OCI-LY7 (cell line): ENCODE measurements around the gene MRPL20. TPM values are rescaled to one million over a fixed set of nuclear protein-coding genes. Genes with fewer than 3 reads are reported as not detected.

ENCODE experiments used
- BruUV-seq: library from RNA; stranded (reverse); fragments of 400-500 nt; replicated peaks from 2 replicates; lab custom pipeline; 2021; lab: Mats Ljungman, UMichigan
- CTCF ChIA-PET: fragments of 300-600 bp; sonication (Branson Sonifier 250); formaldehyde crosslinking; loops from one replicate; lab custom pipeline; 2022; ENCODE audit warnings: antibody characterized with exemption; ENCODE audit not compliant: unreplicated experiment; lab: Charles Lee
- POLR2A ChIA-PET: fragments of 300-600 bp; sonication (Branson Sonifier 250); formaldehyde crosslinking; loops from one replicate; lab custom pipeline; 2022; ENCODE audit warnings: antibody characterized with exemption; lab: Charles Lee
- DNase-seq: peaks from one replicate; pipeline ENCODE4 v3.0.0-alpha.2; 2015; ENCODE audit warnings: low spot score
- H2AFZ ChIP-seq: fragments of 200-600 bp; sonication (generic), shearing (Covaris generic); 2 replicates; pipeline ENCODE4 v1.6.1; 2014; ENCODE audit warnings: mild to moderate bottlenecking, antibody characterized with exemption, low read length, moderate library complexity
- H3K27ac ChIP-seq: fragments of 200-600 bp; sonication (generic); 2 replicates; pipeline ENCODE4 v1.5.1; 2014; ENCODE audit warnings: mixed run types, low read depth, mild to moderate bottlenecking, moderate library complexity, low read length, inconsistent platforms; ENCODE audit not compliant: poor library complexity, severe bottlenecking
- H3K36me3 ChIP-seq: fragments of 200-600 bp; sonication (generic); 2 replicates; pipeline ENCODE4 v1.6.1; 2014; ENCODE audit warnings: mild to moderate bottlenecking, antibody characterized with exemption, low read length, moderate library complexity, mixed read lengths; ENCODE audit not compliant: insufficient read depth
- H3K4me1 ChIP-seq: fragments of 200-600 bp; sonication (generic); 2 replicates; pipeline ENCODE4 v1.5.1; 2014; ENCODE audit warnings: mild to moderate bottlenecking, low read length; ENCODE audit not compliant: insufficient read depth, poor library complexity, severe bottlenecking
- H3K4me2 ChIP-seq: fragments of 200-600 bp; sonication (generic); 2 replicates; pipeline ENCODE4 v1.6.1; 2014; ENCODE audit warnings: mild to moderate bottlenecking, low read length
- H3K4me3 ChIP-seq: fragments of 200-600 bp; sonication (generic); 2 replicates; pipeline ENCODE4 v1.5.1; 2014; ENCODE audit warnings: mild to moderate bottlenecking, low read depth, low read length; ENCODE audit not compliant: poor library complexity, severe bottlenecking
- H3K79me2 ChIP-seq: fragments of 200-600 bp; sonication (generic); 2 replicates; pipeline ENCODE4 v1.6.1; 2016; ENCODE audit warnings: low read depth, mild to moderate bottlenecking, low read length, moderate library complexity, mixed read lengths; ENCODE audit not compliant: insufficient read depth
- H3K9me2 ChIP-seq: fragments of 200-600 bp; sonication (generic); 2 replicates; pipeline ENCODE4 v1.6.1; 2016; ENCODE audit warnings: mild to moderate bottlenecking, low read length, mixed read lengths; ENCODE audit not compliant: insufficient read depth
- H3K9me3 ChIP-seq: fragments of 200-600 bp; sonication (generic); 2 replicates; pipeline ENCODE4 v1.6.1; 2014; ENCODE audit warnings: mild to moderate bottlenecking, mixed run types, low read length, mixed read lengths
- H4K20me1 ChIP-seq: fragments of 200-600 bp; sonication (generic); 2 replicates; pipeline ENCODE4 v1.6.1; 2014; ENCODE audit warnings: mild to moderate bottlenecking, antibody characterized with exemption, low read length, moderate library complexity, mixed read lengths; ENCODE audit not compliant: insufficient read depth
- CTCF ChIP-seq: fragments of 200-600 bp; sonication (generic); conservative IDR thresholded peaks from 2 replicates; pipeline ENCODE4 v1.5.1; 2014; ENCODE audit warnings: mild to moderate bottlenecking, antibody characterized with exemption, low read length, moderate library complexity, mixed read lengths
- EZH2phosphoT487 ChIP-seq: fragments of 200-600 bp; sonication (generic); IDR thresholded peaks from 2 replicates; pipeline ENCODE4 v1.6.1; 2018; ENCODE audit warnings: low read depth, borderline replicate concordance, mild to moderate bottlenecking, mixed run types, antibody characterized with exemption, low read length, moderate library complexity, mixed read lengths
- intact Hi-C: fragments of 100-400 bp; cut with micrococcal nuclease; formaldehyde crosslinking; loops from one replicate; pipeline ENCODE4 v1.10.0; 2022; ENCODE audit not compliant: unreplicated experiment
- total RNA-seq, 2 experiments: library from RNA; depleted of rRNA in 1 of 2; stranded (reverse); fragments of >200 nt in 1 of 2; shearing (Covaris generic) in 1 of 2; gene quantifications; 2 replicates each; pipeline ENCODE4 v1.2.3, GENCODE V29; 2014 to 2022

MRPL20 gene
- total RNA-seq, 2 experiments from 2014 or later = 143 to 165 TPM

DNA sequence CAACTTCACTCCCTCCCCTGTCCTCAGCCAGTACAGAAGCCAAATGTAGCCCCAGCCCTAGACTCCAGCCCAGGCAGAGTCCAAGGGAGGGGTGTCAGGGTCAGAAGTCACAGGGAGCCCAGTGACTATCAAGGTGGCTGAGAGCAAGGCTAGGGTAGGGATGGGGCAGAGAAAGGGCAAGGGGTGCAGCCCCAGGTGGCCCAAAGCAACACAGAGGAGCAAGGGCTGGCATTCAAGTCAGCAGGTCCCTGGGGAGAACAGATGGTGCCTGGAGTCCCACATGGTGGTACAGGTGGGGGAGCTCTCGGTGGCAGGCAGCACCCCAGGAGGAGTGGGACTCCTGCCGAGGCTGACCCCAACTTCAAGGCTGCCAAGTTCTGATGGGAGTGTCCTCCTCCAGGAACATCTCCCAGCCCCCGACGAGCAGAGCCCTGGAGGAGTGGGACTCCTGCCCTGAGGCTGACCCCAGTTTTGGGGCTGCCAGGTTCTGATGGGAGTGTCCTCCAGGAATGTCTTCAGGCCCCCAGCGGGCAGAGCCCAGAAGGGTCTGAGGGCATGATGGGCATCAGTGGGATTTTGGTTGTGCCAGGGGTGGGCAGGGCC lies 54.2 kb downstream of the MRPL20 start:
- TF ChIP-seq CTCF (no peak), EZH2phosphoT487 (no peak)
- Histone ChIP-seq H3K4me1 (peaks cover 28% of the 10 kb centered on the region), H3K9me3 (no peaks in the 10 kb centered on the region), H3K79me2 (no peaks in the 10 kb centered on the region), H3K36me3 (no peaks in the 10 kb centered on the region), H3K4me3 (no peak overlapping the region), H3K27ac (no peak overlapping the region), H4K20me1 (no peaks in the 10 kb centered on the region), H2AFZ (no peak overlapping the region), H3K9me2 (no peaks in the 10 kb centered on the region), H3K4me2 (peak overlapping the region; percentile 17; the same call in 1 of the 2 replicates)
- ChIA-PET POLR2A (no interaction called here), CTCF (no interaction called here)
- DNase-seq = peak; percentile 76
- intact Hi-C loops = no loop called here
- no TSS peak for BruUV-seq

Other genes starting within 250 kb of the MRPL20 start
- gene TTLL10, start 233.4 kb downstream of the MRPL20 start, total RNA-seq (2014; rRNA removed; shearing (Covaris generic)) = not detected in 2 replicates
- not detected in 2 replicates for gene TTLL10, start 233.4 kb downstream of the MRPL20 start, total RNA-seq (2022)
- not detected in 2 replicates for gene TNFRSF18, start 200.7 kb downstream of the MRPL20 start, total RNA-seq (2014; rRNA removed; shearing (Covaris generic))
- gene TNFRSF18, start 200.7 kb downstream of the MRPL20 start, total RNA-seq (2022) = not detected in 2 replicates
- gene TNFRSF4, start 193.1 kb downstream of the MRPL20 start, total RNA-seq (2014; rRNA removed; shearing (Covaris generic)) = not detected in 2 replicates
- 1.1 and 1.4 TPM in 2 replicates for gene TNFRSF4, start 193.1 kb downstream of the MRPL20 start, total RNA-seq (2022)
- 44.2 and 47.7 TPM in 2 replicates for gene SDF4, start 175.3 kb downstream of the MRPL20 start, total RNA-seq (2014; rRNA removed; shearing (Covaris generic))
- 82.8 and 85.7 TPM in 2 replicates for gene SDF4, start 175.3 kb downstream of the MRPL20 start, total RNA-seq (2022)
- gene B3GALT6, start 175.1 kb downstream of the MRPL20 start, total RNA-seq (2014; rRNA removed; shearing (Covaris generic)) = 36.2 and 37.7 TPM in 2 replicates
- 25.0 and 27.1 TPM in 2 replicates for gene B3GALT6, start 175.1 kb downstream of the MRPL20 start, total RNA-seq (2022)
- gene C1QTNF12, start 160.6 kb downstream of the MRPL20 start, total RNA-seq (2014; rRNA removed; shearing (Covaris generic)) = 0.49 and 1.8 TPM in 2 replicates
- gene C1QTNF12, start 160.6 kb downstream of the MRPL20 start, total RNA-seq (2022) = 6.1 and 7.0 TPM in 2 replicates
- gene UBE2J2, start 133.4 kb downstream of the MRPL20 start, total RNA-seq (2014; rRNA removed; shearing (Covaris generic)) = 61.6 and 69.2 TPM in 2 replicates
- 87.0 and 88.7 TPM in 2 replicates for gene UBE2J2, start 133.4 kb downstream of the MRPL20 start, total RNA-seq (2022)
- gene SCNN1D, start 126.9 kb downstream of the MRPL20 start, total RNA-seq (2014; rRNA removed; shearing (Covaris generic)) = 3.9 and 6.2 TPM in 2 replicates
- gene SCNN1D, start 126.9 kb downstream of the MRPL20 start, total RNA-seq (2022) = 11.3 and 12.7 TPM in 2 replicates
- gene ACAP3, start 99.4 kb downstream of the MRPL20 start, total RNA-seq (2014; rRNA removed; shearing (Covaris generic)) = 26.3 and 26.8 TPM in 2 replicates
- 47.6 and 47.7 TPM in 2 replicates for gene ACAP3, start 99.4 kb downstream of the MRPL20 start, total RNA-seq (2022)
- 41.8 and 57.1 TPM in 2 replicates for gene PUSL1, start 98.7 kb downstream of the MRPL20 start, total RNA-seq (2014; rRNA removed; shearing (Covaris generic))
- gene PUSL1, start 98.7 kb downstream of the MRPL20 start, total RNA-seq (2022) = 31.3 and 32.2 TPM in 2 replicates
- 128 and 142 TPM in 2 replicates for gene INTS11, start 82.6 kb downstream of the MRPL20 start, total RNA-seq (2014; rRNA removed; shearing (Covaris generic))
- gene INTS11, start 82.6 kb downstream of the MRPL20 start, total RNA-seq (2022) = 146 and 162 TPM in 2 replicates
- 16.6 and 18.5 TPM in 2 replicates for gene CPTP, start 82.5 kb downstream of the MRPL20 start, total RNA-seq (2014; rRNA removed; shearing (Covaris generic))
- gene CPTP, start 82.5 kb downstream of the MRPL20 start, total RNA-seq (2022) = 20.3 and 20.6 TPM in 2 replicates
- gene TAS1R3, start 76.0 kb downstream of the MRPL20 start, total RNA-seq (2014; rRNA removed; shearing (Covaris generic)) = 0.41 and 1.1 TPM in 2 replicates
- gene TAS1R3, start 76.0 kb downstream of the MRPL20 start, total RNA-seq (2022) = 0.99 and 1.2 TPM in 2 replicates
- 41.7 and 47.1 TPM in 2 replicates for gene DVL1, start 57.9 kb downstream of the MRPL20 start, total RNA-seq (2014; rRNA removed; shearing (Covaris generic))
- 27.8 and 30.7 TPM in 2 replicates for gene DVL1, start 57.9 kb downstream of the MRPL20 start, total RNA-seq (2022)
- gene MXRA8, start 48.7 kb downstream of the MRPL20 start, total RNA-seq (2014; rRNA removed; shearing (Covaris generic)) = not detected in 2 replicates
- gene MXRA8, start 48.7 kb downstream of the MRPL20 start, total RNA-seq (2022) = not detected in 2 replicates
- gene AURKAIP1, start 32.1 kb downstream of the MRPL20 start, total RNA-seq (2014; rRNA removed; shearing (Covaris generic)) = 156 and 163 TPM in 2 replicates
- 145 and 172 TPM in 2 replicates for gene AURKAIP1, start 32.1 kb downstream of the MRPL20 start, total RNA-seq (2022)
- gene CCNL2, start 8.0 kb downstream of the MRPL20 start, total RNA-seq (2014; rRNA removed; shearing (Covaris generic)) = 297 and 307 TPM in 2 replicates
- gene CCNL2, start 8.0 kb downstream of the MRPL20 start, total RNA-seq (2022) = 213 and 238 TPM in 2 replicates
- not detected in 2 replicates for gene ANKRD65, start 14.0 kb upstream of the MRPL20 start, total RNA-seq (2014; rRNA removed; shearing (Covaris generic))
- gene ANKRD65, start 14.0 kb upstream of the MRPL20 start, total RNA-seq (2022) = not detected in 2 replicates
- gene VWA1, start 28.4 kb upstream of the MRPL20 start, total RNA-seq (2014; rRNA removed; shearing (Covaris generic)) = not detected in 2 replicates
- not detected in 2 replicates for gene VWA1, start 28.4 kb upstream of the MRPL20 start, total RNA-seq (2022)
- gene ATAD3C, start 42.4 kb upstream of the MRPL20 start, total RNA-seq (2014; rRNA removed; shearing (Covaris generic)) = 1.6 TPM in 1 of 2 replicates, not detected in the other
- gene ATAD3C, start 42.4 kb upstream of the MRPL20 start, total RNA-seq (2022) = 2.1 and 3.0 TPM in 2 replicates
- 43.8 and 54.9 TPM in 2 replicates for gene ATAD3B, start 64.5 kb upstream of the MRPL20 start, total RNA-seq (2014; rRNA removed; shearing (Covaris generic))
- gene ATAD3B, start 64.5 kb upstream of the MRPL20 start, total RNA-seq (2022) = 54.3 and 62.4 TPM in 2 replicates
- 79.9 and 81.9 TPM in 2 replicates for gene ATAD3A, start 104.9 kb upstream of the MRPL20 start, total RNA-seq (2014; rRNA removed; shearing (Covaris generic))
- gene ATAD3A, start 104.9 kb upstream of the MRPL20 start, total RNA-seq (2022) = 83.3 and 88.6 TPM in 2 replicates
- 0.64 and 0.76 TPM in 2 replicates for gene TMEM240, start 133.3 kb upstream of the MRPL20 start, total RNA-seq (2014; rRNA removed; shearing (Covaris generic))
- 2.1 and 2.7 TPM in 2 replicates for gene TMEM240, start 133.3 kb upstream of the MRPL20 start, total RNA-seq (2022)
- gene SSU72, start 167.6 kb upstream of the MRPL20 start, total RNA-seq (2014; rRNA removed; shearing (Covaris generic)) = 97.7 and 101 TPM in 2 replicates
- gene SSU72, start 167.6 kb upstream of the MRPL20 start, total RNA-seq (2022) = 141 and 149 TPM in 2 replicates
- gene FNDC10, start 192.8 kb upstream of the MRPL20 start, total RNA-seq (2014; rRNA removed; shearing (Covaris generic)) = 2.7 and 3.1 TPM in 2 replicates
- gene FNDC10, start 192.8 kb upstream of the MRPL20 start, total RNA-seq (2022) = 1.3 and 2.7 TPM in 2 replicates
- 46.4 and 64.9 TPM in 2 replicates for gene MIB2, start 208.2 kb upstream of the MRPL20 start, total RNA-seq (2014; rRNA removed; shearing (Covaris generic))
- gene MIB2, start 208.2 kb upstream of the MRPL20 start, total RNA-seq (2022) = 54.0 and 55.3 TPM in 2 replicates
- 1.3 and 2.2 TPM in 2 replicates for gene MMP23B, start 224.9 kb upstream of the MRPL20 start, total RNA-seq (2014; rRNA removed; shearing (Covaris generic))
- gene MMP23B, start 224.9 kb upstream of the MRPL20 start, total RNA-seq (2022) = 7.6 and 8.7 TPM in 2 replicates